ENCODE measurements around the gene CPNE8.

GRCh38 chr12:38614171-38614570 is 291.2 kb downstream of the CPNE8 start:
- TF ChIP-seq CTCF (IDR thresholded peaks at IDR 0.05; ENCODE audit: borderline replicate concordance, extremely low read depth, low read length, poor library complexity, severe bottlenecking) = no peak
- TF ChIP-seq EZH2 (IDR thresholded peaks at IDR 0.05; ENCODE audit: borderline replicate concordance, low read depth, low read length, severe bottlenecking) = no peak

All from DND-41 (cell line).